Astrocyte (in vitro differentiated cells and primary cell): Measurements from ENCODE around the gene GADD45GIP1.

ENCODE experiments used
- CTCF ChIP-seq: IDR thresholded peaks from 2 replicates; pipeline ENCODE4 v1.5.1; 2011; ENCODE audit warnings: low read depth, mild to moderate bottlenecking, inconsistent platforms, low read length, moderate library complexity; ENCODE audit not compliant: insufficient read depth
- EZH2 ChIP-seq: IDR thresholded peaks from 2 replicates; pipeline ENCODE4 v1.6.1; 2012; ENCODE audit warnings: mild to moderate bottlenecking, low read length, inconsistent platforms; ENCODE audit not compliant: insufficient read depth

GRCh38 chr19:12984683-12985048 is 27.6 kb upstream of the GADD45GIP1 start:
- no peak for TF ChIP-seq CTCF
- TF ChIP-seq EZH2 = no peak
